Left ventricle myocardium inferior (tissue), 1 donor: ENCODE results near the gene FAM149A. TPM values are rescaled to one million over a fixed set of nuclear protein-coding genes. Genes with fewer than 3 reads are reported as not detected.

Source experiments
- DNase-seq: peaks from one replicate; pipeline ENCODE4 v3.0.0-alpha.2; 2020
- H3K27ac ChIP-seq: fragments of 200-600 bp; replicated peaks from 2 replicates; pipeline ENCODE4 v1.8.0; 2021
- H3K27me3 ChIP-seq: fragments of 200-600 bp; 2 replicates; pipeline ENCODE4 v1.8.0; 2021; ENCODE audit warnings: low read depth
- H3K36me3 ChIP-seq: fragments of 200-600 bp; 2 replicates; pipeline ENCODE4 v1.8.0; 2021
- H3K4me1 ChIP-seq: fragments of 200-600 bp; 2 replicates; pipeline ENCODE4 v1.8.0; 2021
- H3K4me3 ChIP-seq: fragments of 200-600 bp; 2 replicates; pipeline ENCODE4 v1.8.0; 2021; ENCODE audit warnings: mild to moderate bottlenecking, moderate library complexity
- H3K9me3 ChIP-seq: fragments of 200-600 bp; replicated peaks from 2 replicates; pipeline ENCODE4 v1.8.0; 2021
- CTCF ChIP-seq: fragments of 200-600 bp; IDR thresholded peaks from 2 replicates; pipeline ENCODE4 v1.8.0; 2021; ENCODE audit warnings: antibody characterized with exemption, mild to moderate bottlenecking, borderline replicate concordance
- intact Hi-C: fragments of 100-400 bp; cut with micrococcal nuclease; formaldehyde crosslinking; loops from one replicate; pipeline ENCODE4 v1.11.0; 2022
- total RNA-seq: library from RNA; stranded (reverse); fragmentation: NEBNext Ultra II Directional; extraction: Animal tissue kit (Norgen Biotek cat#: 25700); gene quantifications from one replicate; pipeline ENCODE4 v1.2.1, GENCODE V29; 2021
- donor health status: DM: no; HTN: yes; CAD: no; lungs with severe emphysema.

The FAM149A gene
- total RNA-seq, 1 donor from 2014 or later: 12.2 TPM

GRCh38 chr4:186079694-186080093, 24.8 kb upstream of the FAM149A start:
- no peaks in the 10 kb centered on the region for H3K9me3 ChIP-seq
- no peak for DNase-seq
- no peak for TF ChIP-seq CTCF
- no peak overlapping the region for H3K27ac ChIP-seq
- peaks cover 14% of the 10 kb centered on the region for H3K36me3 ChIP-seq
- H3K4me3 ChIP-seq: no peak overlapping the region
- no peaks in the 10 kb centered on the region for H3K4me1 ChIP-seq
- H3K27me3 ChIP-seq: no peaks in the 10 kb centered on the region
- intact Hi-C loops: no loop called here

- intact Hi-C loops: no loop called here
- TF ChIP-seq CTCF: no peak
- H3K27me3 ChIP-seq: no peaks in the 10 kb centered on the region
- H3K27ac ChIP-seq: no peak overlapping the region
- peaks cover 14% of the 10 kb centered on the region for H3K36me3 ChIP-seq
- no peak for DNase-seq
- no peaks in the 10 kb centered on the region for H3K9me3 ChIP-seq
- peak overlapping the region; percentile 11 for H3K4me3 ChIP-seq
- no peaks in the 10 kb centered on the region for H3K4me1 ChIP-seq
Observed at GRCh38 chr4:186081202-186081807, 23.2 kb upstream of the FAM149A start.

- peaks cover 18% of the 10 kb centered on the region for H3K36me3 ChIP-seq
- no peaks in the 10 kb centered on the region for H3K9me3 ChIP-seq
- intact Hi-C loops: no loop called here
- DNase-seq: no peak
- no peaks in the 10 kb centered on the region for H3K27me3 ChIP-seq
- no peak overlapping the region for H3K4me3 ChIP-seq
- no peak overlapping the region for H3K27ac ChIP-seq
- H3K4me1 ChIP-seq: no peaks in the 10 kb centered on the region
- no peak for TF ChIP-seq CTCF
Observed at GRCh38 chr4:186082221-186082620, 22.3 kb upstream of the FAM149A start.

GRCh38 chr4:186088523-186088922, 16.0 kb upstream of the FAM149A start:
- no peak for TF ChIP-seq CTCF
- Histone ChIP-seq H3K4me1 (no peaks in the 10 kb centered on the region), H3K4me3 (no peak overlapping the region), H3K36me3 (peaks cover 10% of the 10 kb centered on the region), H3K27ac (no peak overlapping the region), H3K9me3 (peaks cover 8% of the 10 kb centered on the region), H3K27me3 (no peaks in the 10 kb centered on the region)
- intact Hi-C loops: no loop called here
- no peak for DNase-seq

- DNase-seq: no peak
- intact Hi-C loops: no loop called here
- H3K27me3 ChIP-seq: no peaks in the 10 kb centered on the region
- H3K36me3 ChIP-seq: no peaks in the 10 kb centered on the region
- no peaks in the 10 kb centered on the region for H3K4me1 ChIP-seq
- no peak overlapping the region for H3K4me3 ChIP-seq
- H3K27ac ChIP-seq: no peak overlapping the region
- no peak for TF ChIP-seq CTCF
- H3K9me3 ChIP-seq: peaks cover 8% of the 10 kb centered on the region
Observed at GRCh38 chr4:186092296-186092695, 12.2 kb upstream of the FAM149A start.
